ENCODE results near the gene RBM4. TPM values are rescaled to one million over a fixed set of nuclear protein-coding genes. Genes with fewer than 3 reads are reported as not detected.

The RBM4 gene
- total and polyA plus RNA-seq, 2 donors (not counting 1 experiment from before 2014, with no cell fraction given) = 125 to 199 TPM

DNA sequence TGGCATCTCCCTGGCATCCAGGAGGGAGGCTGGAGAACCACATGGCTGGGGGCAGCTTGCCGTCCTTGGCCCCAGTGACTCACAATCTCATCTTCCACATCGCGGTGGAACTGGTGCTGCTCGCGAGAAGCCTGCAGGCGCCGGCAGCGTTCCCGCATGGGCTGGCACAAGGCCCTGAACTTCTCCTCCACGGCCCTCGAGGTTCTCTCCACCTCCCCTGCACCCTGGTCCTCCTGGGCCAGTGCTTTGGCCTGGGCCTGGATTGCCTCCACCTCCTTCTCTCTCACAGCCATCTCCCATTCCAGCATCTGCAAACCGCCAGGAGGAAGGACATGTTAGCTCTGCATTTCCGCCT lies 55.5 kb downstream of the RBM4 start:
- TF ChIP-seq, protein P1, sequence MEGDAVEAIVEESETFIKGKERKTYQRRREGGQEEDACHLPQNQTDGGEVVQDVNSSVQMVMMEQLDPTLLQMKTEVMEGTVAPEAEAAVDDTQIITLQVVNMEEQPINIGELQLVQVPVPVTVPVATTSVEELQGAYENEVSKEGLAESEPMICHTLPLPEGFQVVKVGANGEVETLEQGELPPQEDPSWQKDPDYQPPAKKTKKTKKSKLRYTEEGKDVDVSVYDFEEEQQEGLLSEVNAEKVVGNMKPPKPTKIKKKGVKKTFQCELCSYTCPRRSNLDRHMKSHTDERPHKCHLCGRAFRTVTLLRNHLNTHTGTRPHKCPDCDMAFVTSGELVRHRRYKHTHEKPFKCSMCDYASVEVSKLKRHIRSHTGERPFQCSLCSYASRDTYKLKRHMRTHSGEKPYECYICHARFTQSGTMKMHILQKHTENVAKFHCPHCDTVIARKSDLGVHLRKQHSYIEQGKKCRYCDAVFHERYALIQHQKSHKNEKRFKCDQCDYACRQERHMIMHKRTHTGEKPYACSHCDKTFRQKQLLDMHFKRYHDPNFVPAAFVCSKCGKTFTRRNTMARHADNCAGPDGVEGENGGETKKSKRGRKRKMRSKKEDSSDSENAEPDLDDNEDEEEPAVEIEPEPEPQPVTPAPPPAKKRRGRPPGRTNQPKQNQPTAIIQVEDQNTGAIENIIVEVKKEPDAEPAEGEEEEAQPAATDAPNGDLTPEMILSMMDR (IDR thresholded peaks at IDR 0.05) = no peak
- TF ChIP-seq EZH2 (IDR thresholded peaks at IDR 0.05; ENCODE audit: borderline replicate concordance, insufficient read depth, low read depth, low read length, poor library complexity, severe bottlenecking) = no peak
- peaks cover 4% of the 10 kb centered on the region for H3K4me1 Mint-ChIP-seq
- ATAC-seq (ENCODE audit: low read depth) (no peak), DNase-seq (no peak)
- ChIA-PET CTCF (interaction anchor here (0.7 to 10.4 kb wide), 7 partner anchors 14 to 287 kb away, joined by 3 to 182 read pairs (median 3); no protein-coding TSS in a partner anchor), POLR2A (interaction anchor here (2.4 kb wide), 1 partner anchor 140 kb away, joined by 6 read pairs; no protein-coding TSS in a partner anchor)
- H3K4me3 Mint-ChIP-seq = no peak overlapping the region
- no peak overlapping the region for H3K27ac ChIP-seq (ENCODE audit: low read length in 2 of 2)
- H3K27ac Mint-ChIP-seq = no peak overlapping the region
- no peaks in the 10 kb centered on the region for H3K9me3 ChIP-seq (ENCODE audit: control extremely low read depth in 1 of 3, control insufficient read depth in 2 of 3, insufficient read depth in 1 of 3, low read length in 2 of 3)
- H3K27me3 ChIP-seq (replicated peaks in 1 of 4; ENCODE audit: control extremely low read depth in 1 of 4, control insufficient read depth in 3 of 4, insufficient read depth in 4 of 4, low read length in 3 of 4) = no peaks in the 10 kb centered on the region
- no peak overlapping the region for H3K9ac ChIP-seq (ENCODE audit: low read length)
- 91% methylated on average over 12 of the region's 13 CpGs for WGBS (ENCODE audit: insufficient coverage)
- intact Hi-C loops (cut with micrococcal nuclease) = loop anchor here (1.0 kb wide), 2 partner anchors 174 to 282 kb away; no protein-coding TSS in a partner anchor
- no peak overlapping the region for H3K4me2 ChIP-seq (replicated peaks; ENCODE audit: low read depth, low read length, poor library complexity, severe bottlenecking)
- no peaks in the 10 kb centered on the region for H3K79me2 ChIP-seq (ENCODE audit: control insufficient read depth, insufficient read depth, low read length)
- H2AFZ ChIP-seq (ENCODE audit: insufficient read depth, low read depth, low read length, poor library complexity, severe bottlenecking) = no peak overlapping the region
- peaks cover 3 to 5% of the 10 kb centered on the region in 2 donors for H3K4me1 ChIP-seq (ENCODE audit: control insufficient read depth in 2 of 2, insufficient read depth in 2 of 2, low read length in 2 of 2)
- H3K4me3 ChIP-seq (ENCODE audit: control extremely low read depth in 1 of 5, extremely low read depth in 1 of 5, insufficient read depth in 1 of 5, low read depth in 2 of 5, low read length in 4 of 5) = no peak overlapping the region
- no peaks in the 10 kb centered on the region for H4K20me1 ChIP-seq (ENCODE audit: control insufficient read depth, insufficient read depth, low read length, poor library complexity, severe bottlenecking)
- no peaks in the 10 kb centered on the region for H3K27me3 Mint-ChIP-seq
- H3K36me3 ChIP-seq (replicated peaks in 1 of 2; ENCODE audit: control extremely low read depth in 1 of 2, control insufficient read depth in 1 of 2, extremely low read depth in 1 of 2, insufficient read depth in 2 of 2, low read length in 1 of 2) = no peaks in the 10 kb centered on the region
- H3K9me3 Mint-ChIP-seq (ENCODE audit: insufficient read depth) = no peaks in the 10 kb centered on the region

DNA sequence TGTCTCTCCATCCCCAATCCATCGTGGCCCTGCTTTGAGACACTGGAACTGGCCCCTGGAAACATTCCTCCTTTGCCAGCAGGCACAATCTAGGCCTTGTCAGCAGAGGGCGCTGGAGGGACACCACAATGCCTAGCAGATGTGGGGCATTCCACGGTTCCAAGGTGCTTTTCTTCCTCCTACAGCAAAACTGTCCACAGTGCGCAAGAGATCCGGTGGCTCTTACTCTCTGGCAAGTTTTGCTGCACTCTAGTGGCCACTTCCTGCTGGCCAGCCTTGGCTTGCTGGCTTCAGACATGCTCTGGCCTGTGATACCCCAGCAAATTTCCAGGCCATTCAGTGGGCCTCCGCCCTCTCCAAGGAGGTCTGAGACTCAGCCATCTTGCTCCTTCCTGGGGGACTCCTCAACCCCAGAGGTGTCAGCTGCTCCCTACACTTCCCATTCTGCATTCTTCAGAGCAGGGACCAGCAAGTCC lies 56.3 kb downstream of the RBM4 start:
- Histone ChIP-seq H3K36me3 (replicated peaks in 1 of 2; ENCODE audit: control extremely low read depth in 1 of 2, control insufficient read depth in 1 of 2, extremely low read depth in 1 of 2, insufficient read depth in 2 of 2, low read length in 1 of 2) (no peaks in the 10 kb centered on the region), H3K4me3 (ENCODE audit: control extremely low read depth in 1 of 5, extremely low read depth in 1 of 5, insufficient read depth in 1 of 5, low read depth in 2 of 5, low read length in 4 of 5) (no peak overlapping the region), H3K27ac (ENCODE audit: low read length in 2 of 2) (no peak overlapping the region), H4K20me1 (ENCODE audit: control insufficient read depth, insufficient read depth, low read length, poor library complexity, severe bottlenecking) (no peaks in the 10 kb centered on the region), H3K9me3 (ENCODE audit: control extremely low read depth in 1 of 3, control insufficient read depth in 2 of 3, insufficient read depth in 1 of 3, low read length in 2 of 3) (peaks cover 0 to 7% (median 0%) of the 10 kb centered on the region in 3 donors), H3K27me3 (replicated peaks in 1 of 4; ENCODE audit: control extremely low read depth in 1 of 4, control insufficient read depth in 3 of 4, insufficient read depth in 4 of 4, low read length in 3 of 4) (no peaks in the 10 kb centered on the region), H3K9ac (ENCODE audit: low read length) (no peak overlapping the region), H2AFZ (ENCODE audit: insufficient read depth, low read depth, low read length, poor library complexity, severe bottlenecking) (peak overlapping the region; percentile 44), H3K79me2 (ENCODE audit: control insufficient read depth, insufficient read depth, low read length) (no peaks in the 10 kb centered on the region), H3K4me2 (replicated peaks; ENCODE audit: low read depth, low read length, poor library complexity, severe bottlenecking) (peak overlapping the region; percentile 31), H3K4me1 (ENCODE audit: control insufficient read depth in 2 of 2, insufficient read depth in 2 of 2, low read length in 2 of 2) (peaks cover 3 to 5% of the 10 kb centered on the region in 2 donors)
- intact Hi-C loops (cut with micrococcal nuclease) = loop anchor here (1.0 kb wide), 2 partner anchors 174 to 282 kb away; no protein-coding TSS in a partner anchor
- Mint-ChIP-seq H3K27ac (no peak overlapping the region), H3K4me3 (no peak overlapping the region), H3K9me3 (ENCODE audit: insufficient read depth) (no peaks in the 10 kb centered on the region), H3K4me1 (peaks cover 4% of the 10 kb centered on the region), H3K27me3 (no peaks in the 10 kb centered on the region)
- TF ChIP-seq, protein P1 (IDR thresholded peaks at IDR 0.05) = peak; percentile 95
- TF ChIP-seq EZH2 (IDR thresholded peaks at IDR 0.05; ENCODE audit: borderline replicate concordance, insufficient read depth, low read depth, low read length, poor library complexity, severe bottlenecking) = no peak
- ChIA-PET POLR2A (interaction anchor here (0.8 to 2.4 kb wide), 2 partner anchors 139 to 359 kb away, joined by 6 read pairs; partner anchors contain the start of gene RIN1), CTCF (interaction anchor here (0.7 to 10.4 kb wide), 22 partner anchors 9 to 386 kb away, joined by 3 to 182 read pairs (median 4); partner anchors contain the start of gene RBM4B)
- DNase-seq = peak; percentile 88
- ATAC-seq (ENCODE audit: low read depth) = peak; percentile 92
- WGBS (ENCODE audit: insufficient coverage) = 23% methylated on average over 6 of the region's 6 CpGs
